ENCODE measurements around the gene OTULINL. TPM values are rescaled to one million over a fixed set of nuclear protein-coding genes. Genes with fewer than 3 reads are reported as not detected.

OTULINL gene
- total RNA-seq, 2 donors from 2014 or later: 6.2 to 8.9 TPM

GRCh38 chr5:14571901-14572300, 9.7 kb upstream of the OTULINL start:
- no peak overlapping the region for H3K4me3 ChIP-seq (ENCODE audit: low read length)
- 100% methylated on average over 1 of the region's 1 CpG; no CpG with 5 or more reads in 1 of the 2 experiments for WGBS, 2 experiments (ENCODE audit: insufficient coverage in 1 of 2, insufficient read length in 1 of 2)
- TF ChIP-seq, protein P1, sequence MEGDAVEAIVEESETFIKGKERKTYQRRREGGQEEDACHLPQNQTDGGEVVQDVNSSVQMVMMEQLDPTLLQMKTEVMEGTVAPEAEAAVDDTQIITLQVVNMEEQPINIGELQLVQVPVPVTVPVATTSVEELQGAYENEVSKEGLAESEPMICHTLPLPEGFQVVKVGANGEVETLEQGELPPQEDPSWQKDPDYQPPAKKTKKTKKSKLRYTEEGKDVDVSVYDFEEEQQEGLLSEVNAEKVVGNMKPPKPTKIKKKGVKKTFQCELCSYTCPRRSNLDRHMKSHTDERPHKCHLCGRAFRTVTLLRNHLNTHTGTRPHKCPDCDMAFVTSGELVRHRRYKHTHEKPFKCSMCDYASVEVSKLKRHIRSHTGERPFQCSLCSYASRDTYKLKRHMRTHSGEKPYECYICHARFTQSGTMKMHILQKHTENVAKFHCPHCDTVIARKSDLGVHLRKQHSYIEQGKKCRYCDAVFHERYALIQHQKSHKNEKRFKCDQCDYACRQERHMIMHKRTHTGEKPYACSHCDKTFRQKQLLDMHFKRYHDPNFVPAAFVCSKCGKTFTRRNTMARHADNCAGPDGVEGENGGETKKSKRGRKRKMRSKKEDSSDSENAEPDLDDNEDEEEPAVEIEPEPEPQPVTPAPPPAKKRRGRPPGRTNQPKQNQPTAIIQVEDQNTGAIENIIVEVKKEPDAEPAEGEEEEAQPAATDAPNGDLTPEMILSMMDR (conservative IDR thresholded peaks at IDR 0.05): no peak
- H3K9me3 ChIP-seq (ENCODE audit: control insufficient read depth, low read length): no peaks in the 10 kb centered on the region
- H3K4me3 Mint-ChIP-seq: no peak overlapping the region
- no peaks in the 10 kb centered on the region for H3K4me1 ChIP-seq (ENCODE audit: control insufficient read depth, insufficient read depth, low read length)
- H3K36me3 ChIP-seq (ENCODE audit: control insufficient read depth, insufficient read depth, low read length): no peaks in the 10 kb centered on the region
- no peak for DNase-seq
- H3K27me3 Mint-ChIP-seq (ENCODE audit: insufficient read depth): no peaks in the 10 kb centered on the region
- H3K27me3 ChIP-seq (ENCODE audit: control insufficient read depth, insufficient read depth, low read length, poor library complexity, severe bottlenecking): no peaks in the 10 kb centered on the region
- no peak overlapping the region for H3K27ac ChIP-seq (ENCODE audit: low read depth, low read length)
- no peak overlapping the region for H3K27ac Mint-ChIP-seq
- H3K4me1 Mint-ChIP-seq: no peaks in the 10 kb centered on the region
- H3K9ac ChIP-seq (ENCODE audit: extremely low read depth, low read length, poor library complexity, severe bottlenecking): no peak overlapping the region
- H3K36me3 Mint-ChIP-seq (ENCODE audit: low read depth): no peaks in the 10 kb centered on the region
- H3K9me3 Mint-ChIP-seq: peaks cover 16% of the 10 kb centered on the region

GRCh38 chr5:14572385-14572784, 9.2 kb upstream of the OTULINL start:
- H3K4me3 ChIP-seq (ENCODE audit: low read length): no peak overlapping the region
- H3K27me3 ChIP-seq (ENCODE audit: control insufficient read depth, insufficient read depth, low read length, poor library complexity, severe bottlenecking): no peaks in the 10 kb centered on the region
- H3K27ac ChIP-seq (ENCODE audit: low read depth, low read length): no peak overlapping the region
- H3K4me1 Mint-ChIP-seq: no peaks in the 10 kb centered on the region
- TF ChIP-seq, protein P1 (conservative IDR thresholded peaks at IDR 0.05): no peak
- no peaks in the 10 kb centered on the region for H3K4me1 ChIP-seq (ENCODE audit: control insufficient read depth, insufficient read depth, low read length)
- H3K4me3 Mint-ChIP-seq: no peak overlapping the region
- H3K27me3 Mint-ChIP-seq (ENCODE audit: insufficient read depth): no peaks in the 10 kb centered on the region
- no peaks in the 10 kb centered on the region for H3K9me3 ChIP-seq (ENCODE audit: control insufficient read depth, low read length)
- DNase-seq: no peak
- H3K36me3 ChIP-seq (ENCODE audit: control insufficient read depth, insufficient read depth, low read length): no peaks in the 10 kb centered on the region
- no peak overlapping the region for H3K9ac ChIP-seq (ENCODE audit: extremely low read depth, low read length, poor library complexity, severe bottlenecking)
- H3K27ac Mint-ChIP-seq: no peak overlapping the region
- peaks cover 12% of the 10 kb centered on the region for H3K9me3 Mint-ChIP-seq
- no peaks in the 10 kb centered on the region for H3K36me3 Mint-ChIP-seq (ENCODE audit: low read depth)

GRCh38 chr5:14572836-14573235, 8.8 kb upstream of the OTULINL start:
- Mint-ChIP-seq H3K27me3 (ENCODE audit: insufficient read depth) (peaks cover 4% of the 10 kb centered on the region), H3K9me3 (peaks cover 13% of the 10 kb centered on the region), H3K27ac (no peak overlapping the region), H3K4me3 (no peak overlapping the region), H3K36me3 (ENCODE audit: low read depth) (no peaks in the 10 kb centered on the region), H3K4me1 (no peaks in the 10 kb centered on the region)
- Histone ChIP-seq H3K4me1 (ENCODE audit: control insufficient read depth, insufficient read depth, low read length) (no peaks in the 10 kb centered on the region), H3K27me3 (ENCODE audit: control insufficient read depth, insufficient read depth, low read length, poor library complexity, severe bottlenecking) (no peaks in the 10 kb centered on the region), H3K36me3 (ENCODE audit: control insufficient read depth, insufficient read depth, low read length) (no peaks in the 10 kb centered on the region), H3K27ac (ENCODE audit: low read depth, low read length) (no peak overlapping the region), H3K4me3 (ENCODE audit: low read length) (no peak overlapping the region), H3K9ac (ENCODE audit: extremely low read depth, low read length, poor library complexity, severe bottlenecking) (no peak overlapping the region), H3K9me3 (ENCODE audit: control insufficient read depth, low read length) (no peaks in the 10 kb centered on the region)
- WGBS, 2 experiments (ENCODE audit: insufficient coverage in 1 of 2, insufficient read length in 1 of 2): 95 to 100% methylated on average over 1 to 4 of the region's 4 CpGs
- TF ChIP-seq, protein P1 (conservative IDR thresholded peaks at IDR 0.05): no peak
- DNase-seq: no peak
